GM23248 (cell line): ENCODE measurements around the gene LOXHD1. TPM values are rescaled to one million over a fixed set of nuclear protein-coding genes. Genes with fewer than 3 reads are reported as not detected.

ENCODE experiments used
- DNase-seq: peaks from one replicate; pipeline ENCODE4 v3.0.0-alpha.2; 2015
- H2AFZ ChIP-seq: fragments of 200-600 bp; sonication (generic); 2 replicates; pipeline ENCODE4 v1.6.1; 2016; ENCODE audit warnings: antibody characterized with exemption
- H3F3A ChIP-seq: fragments of 200-600 bp; sonication (generic); 2 replicates; pipeline ENCODE4 v1.6.1; 2016; ENCODE audit warnings: mild to moderate bottlenecking, antibody characterized with exemption, mixed run types; ENCODE audit not compliant: insufficient read depth
- H3K27ac ChIP-seq: fragments of 200-600 bp; sonication (generic); 2 replicates; pipeline ENCODE4 v1.5.1; 2016; ENCODE audit warnings: mild to moderate bottlenecking
- H3K27me3 ChIP-seq: fragments of 200-600 bp; sonication (generic); replicated peaks from 2 replicates; pipeline ENCODE4 v1.6.1; 2016; ENCODE audit warnings: mild to moderate bottlenecking; ENCODE audit not compliant: insufficient read depth
- H3K36me3 ChIP-seq: fragments of 200-600 bp; sonication (generic); 2 replicates; pipeline ENCODE4 v1.6.1; 2016; ENCODE audit warnings: low read depth, mild to moderate bottlenecking
- H3K4me1 ChIP-seq: fragments of 200-600 bp; sonication (generic); 2 replicates; pipeline ENCODE4 v1.6.1; 2016; ENCODE audit warnings: mild to moderate bottlenecking; ENCODE audit not compliant: insufficient read depth
- H3K4me2 ChIP-seq: fragments of 200-600 bp; sonication (generic); one replicate; pipeline ENCODE4 v1.6.1; 2016; ENCODE audit warnings: mild to moderate bottlenecking; ENCODE audit not compliant: unreplicated experiment
- H3K4me3 ChIP-seq: fragments of 200-600 bp; sonication (generic); 2 replicates; pipeline ENCODE4 v1.5.1; 2016; ENCODE audit warnings: mild to moderate bottlenecking
- H3K79me2 ChIP-seq: fragments of 200-600 bp; sonication (generic); 2 replicates; pipeline ENCODE4 v1.6.1; 2016; ENCODE audit warnings: mild to moderate bottlenecking; ENCODE audit not compliant: insufficient read depth
- H3K9ac ChIP-seq: fragments of 200-600 bp; sonication (generic); 2 replicates; pipeline ENCODE4 v1.6.1; 2016; ENCODE audit warnings: mild to moderate bottlenecking
- H3K9me2 ChIP-seq: fragments of 200-600 bp; sonication (generic); 2 replicates; pipeline ENCODE4 v1.6.1; 2016; ENCODE audit warnings: mixed run types, mild to moderate bottlenecking, moderate library complexity; ENCODE audit not compliant: insufficient read depth
- H3K9me3 ChIP-seq: fragments of 200-600 bp; sonication (generic); one replicate; pipeline ENCODE4 v1.6.1; 2017; ENCODE audit warnings: low read depth
- H4K20me1 ChIP-seq: fragments of 200-600 bp; sonication (generic); 2 replicates; pipeline ENCODE4 v1.6.0; 2016; ENCODE audit not compliant: insufficient read depth
- EZH2 ChIP-seq: fragments of 200-600 bp; sonication (generic); IDR thresholded peaks from 2 replicates; pipeline ENCODE4 v1.6.1; 2018; ENCODE audit warnings: antibody characterized with exemption, mild to moderate bottlenecking; ENCODE audit not compliant: insufficient read depth, poor library complexity, severe bottlenecking
- EZH2phosphoT487 ChIP-seq: fragments of 200-600 bp; sonication (generic); IDR thresholded peaks from 2 replicates; pipeline ENCODE4 v1.6.1; 2018; ENCODE audit warnings: antibody characterized with exemption, moderate library complexity, mild to moderate bottlenecking, low read depth; ENCODE audit not compliant: insufficient read depth
- WGBS, 2 experiments: methylation state at CpG; one replicate each; pipeline ENCODE4 v1.1.6; 2015 to 2017; ENCODE audit warnings: low lambda C conversion rate in 2 of 2, low coverage in 1 of 2; ENCODE audit errors: missing lambda C conversion rate in 2 of 2; 5-methylcytosine and 5-hydroxymethylcytosine counted together
- in situ Hi-C: fragments of 300-500 bp; cut with MboI; formaldehyde crosslinking; loops from 2 replicates; pipeline ENCODE4 v1.15.0; 2020
- polyA plus RNA-seq: library from polyadenylated mRNA; unstranded; fragments of >200 nt; fragmentation: Nextera tagmentation; extraction: Ambion mirVana; gene quantifications from 2 replicates; pipeline ENCODE4 v1.2.1, GENCODE V29; 2016
- total RNA-seq: library from RNA; depleted of rRNA; stranded (reverse); fragments of >200 nt; shearing (Covaris generic); gene quantifications from 2 replicates; pipeline ENCODE4 v1.2.3, GENCODE V29; 2014

The LOXHD1 gene
- total and polyA plus RNA-seq, 2 experiments from 2014 or later: not detected

DNA sequence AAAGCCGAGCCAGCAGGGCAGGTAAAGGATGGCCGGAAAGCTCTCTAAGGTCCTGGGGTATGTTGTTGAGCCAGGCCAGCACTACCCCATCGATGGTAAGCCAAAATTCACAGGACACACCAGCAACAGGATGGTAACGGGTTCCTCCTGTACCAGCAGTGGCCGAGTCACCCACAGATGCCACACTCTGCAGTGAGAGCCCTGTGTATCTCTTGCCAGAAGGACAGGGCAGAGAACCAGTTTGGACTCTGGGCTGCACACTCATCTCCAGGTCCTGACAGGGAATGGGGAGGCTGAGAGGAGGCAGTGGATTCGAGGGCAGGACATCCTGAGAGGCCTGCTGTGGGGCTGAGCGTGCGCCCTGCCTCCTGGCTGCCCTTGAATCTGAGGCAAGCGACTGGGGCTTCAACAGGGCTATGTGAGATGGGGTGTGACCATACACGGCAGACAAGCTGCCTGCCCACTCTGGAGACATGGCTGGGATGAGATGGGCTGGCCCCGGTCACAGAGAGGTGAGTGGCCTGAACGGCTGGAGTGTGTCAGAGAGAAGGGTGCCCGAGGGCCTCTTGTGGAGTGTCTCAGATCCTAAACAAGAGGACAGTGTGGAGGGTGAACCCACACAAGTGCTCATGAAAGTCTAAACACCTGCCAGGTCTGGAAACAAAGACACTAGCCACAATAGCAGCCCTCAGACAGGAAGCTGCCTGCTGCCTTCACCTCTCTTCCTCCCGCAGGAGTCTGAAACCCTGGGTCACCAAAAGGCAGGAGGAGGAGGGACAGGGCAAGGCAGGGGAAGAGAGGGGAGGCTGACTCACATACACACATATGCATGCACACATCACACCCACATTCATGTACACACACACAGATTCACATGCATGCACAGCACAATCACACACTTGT lies 182.3 kb downstream of the LOXHD1 start:
- in situ Hi-C loops: loop anchor here (25.0 kb wide), 1 partner anchor 312 kb away; a partner anchor contains a TSS
- H3K79me2 ChIP-seq: no peaks in the 10 kb centered on the region
- H3K4me3 ChIP-seq: no peak overlapping the region
- H3K27me3 ChIP-seq: peaks cover 4% of the 10 kb centered on the region
- no peaks in the 10 kb centered on the region for H3K4me1 ChIP-seq
- H3K4me2 ChIP-seq: no peak overlapping the region
- H3K9ac ChIP-seq: no peak overlapping the region
- WGBS, 2 experiments: 48 to 52% methylated on average over 14 of the region's 14 CpGs
- no peaks in the 10 kb centered on the region for H3K9me3 ChIP-seq
- no peaks in the 10 kb centered on the region for H3K9me2 ChIP-seq
- no peaks in the 10 kb centered on the region for H3F3A ChIP-seq
- TF ChIP-seq EZH2: no peak
- H3K36me3 ChIP-seq: no peaks in the 10 kb centered on the region
- H4K20me1 ChIP-seq: no peaks in the 10 kb centered on the region
- H2AFZ ChIP-seq: no peak overlapping the region
- no peak for DNase-seq
- H3K27ac ChIP-seq: no peak overlapping the region

DNA sequence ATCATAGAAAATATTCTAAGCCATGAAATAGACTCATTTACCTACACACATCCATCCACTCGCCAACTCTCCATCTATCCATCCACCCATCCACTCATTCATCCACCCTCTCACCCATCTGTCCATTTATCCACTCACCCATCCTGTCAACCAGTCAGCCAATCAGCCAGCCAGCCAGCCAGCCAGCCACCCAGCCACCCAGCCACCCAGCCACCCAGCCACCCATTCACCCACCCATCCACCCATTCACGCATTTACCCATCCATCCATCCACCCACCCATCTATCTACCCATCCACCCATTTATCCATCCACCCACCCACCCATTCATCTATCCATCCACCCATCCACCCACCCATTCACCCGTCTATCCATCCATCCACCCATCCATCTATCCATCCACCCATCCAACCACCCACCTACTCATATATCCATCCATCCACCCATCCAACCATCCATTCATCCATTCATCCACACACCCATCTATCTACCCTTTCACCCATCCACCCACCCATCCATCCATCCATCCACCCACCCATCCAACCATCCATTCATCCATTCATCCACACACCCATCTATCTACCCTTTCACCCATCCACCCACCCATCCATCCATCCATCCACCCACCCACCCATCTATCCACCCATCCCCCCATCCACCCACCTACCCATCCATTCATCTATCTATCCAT lies 185.1 kb downstream of the LOXHD1 start:
- H3K27ac ChIP-seq: no peak overlapping the region
- no peak for TF ChIP-seq EZH2phosphoT487
- TF ChIP-seq EZH2: no peak

GRCh38 chr18:46470714-46471113 lies 186.3 kb downstream of the LOXHD1 start:
- Histone ChIP-seq H3K9me2 (no peaks in the 10 kb centered on the region), H4K20me1 (no peaks in the 10 kb centered on the region), H3K4me2 (no peak overlapping the region), H3K9me3 (no peaks in the 10 kb centered on the region), H3K4me3 (no peak overlapping the region), H3K27ac (no peak overlapping the region), H3K79me2 (no peaks in the 10 kb centered on the region), H2AFZ (no peak overlapping the region), H3K27me3 (peaks cover 16% of the 10 kb centered on the region), H3K36me3 (no peaks in the 10 kb centered on the region), H3F3A (no peaks in the 10 kb centered on the region), H3K9ac (no peak overlapping the region), H3K4me1 (no peaks in the 10 kb centered on the region)
- TF ChIP-seq EZH2phosphoT487: no peak
- no peak for TF ChIP-seq EZH2
- in situ Hi-C loops: no loop called here
- DNase-seq: no peak
- WGBS, 2 experiments: 23 to 48% methylated on average over 3 of the region's 3 CpGs

More for the DNA sequence above, 185.1 kb downstream of the LOXHD1 start:
- 36 to 37% methylated on average over 1 to 3 of the region's 3 CpGs for WGBS, 2 experiments
- H3K27me3 ChIP-seq: peaks cover 7% of the 10 kb centered on the region
- H3K9me3 ChIP-seq: no peaks in the 10 kb centered on the region
- no peaks in the 10 kb centered on the region for H3K36me3 ChIP-seq
- H3K4me2 ChIP-seq: no peak overlapping the region
- H3K9ac ChIP-seq: no peak overlapping the region
- H4K20me1 ChIP-seq: no peaks in the 10 kb centered on the region
- no peak for DNase-seq
- H3K4me1 ChIP-seq: no peaks in the 10 kb centered on the region
- in situ Hi-C loops: no loop called here
- H2AFZ ChIP-seq: no peak overlapping the region
- no peaks in the 10 kb centered on the region for H3K9me2 ChIP-seq
- H3F3A ChIP-seq: no peaks in the 10 kb centered on the region
- H3K4me3 ChIP-seq: no peak overlapping the region
- no peaks in the 10 kb centered on the region for H3K79me2 ChIP-seq

DNA sequence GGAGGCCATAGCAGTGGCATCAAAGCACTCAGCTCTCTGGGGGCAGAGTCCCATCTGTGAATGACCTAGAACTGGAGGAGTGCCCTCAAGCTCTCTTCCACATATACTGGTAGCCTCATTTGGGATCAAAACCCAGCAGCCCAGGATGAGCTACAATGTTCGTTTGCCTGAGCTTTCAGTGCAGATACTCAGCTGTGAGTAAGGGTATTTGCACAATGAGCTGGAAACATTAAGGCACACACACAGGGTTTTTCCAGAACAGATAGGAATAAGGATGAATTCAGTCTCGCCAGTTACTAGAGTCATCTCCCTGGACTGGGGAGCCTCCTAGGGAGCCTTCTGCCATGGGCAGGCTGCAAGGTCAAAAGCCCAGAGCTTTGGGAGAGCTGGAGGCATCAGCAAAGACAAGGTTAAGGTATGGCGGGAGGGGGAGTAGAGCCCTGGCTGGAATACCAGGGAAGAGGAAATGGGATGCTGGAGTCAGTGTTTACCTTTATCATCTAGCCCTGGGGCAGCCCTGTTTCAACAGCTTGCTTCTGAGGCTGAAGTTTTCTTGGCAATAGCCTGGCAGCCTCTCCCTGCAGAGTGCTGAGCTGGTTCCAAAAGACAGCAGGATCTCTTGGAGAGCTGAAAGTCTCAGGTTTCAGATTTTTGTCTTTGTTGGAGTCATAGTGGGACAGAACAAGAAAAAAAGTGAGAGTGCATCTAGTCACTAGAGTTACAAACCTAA lies 187.7 kb downstream of the LOXHD1 start:
- no peaks in the 10 kb centered on the region for H3F3A ChIP-seq
- no peak overlapping the region for H3K4me2 ChIP-seq
- no peak overlapping the region for H3K4me3 ChIP-seq
- WGBS, 2 experiments: 9 to 11% methylated on average over 3 of the region's 3 CpGs
- no peak for TF ChIP-seq EZH2
- no peak for TF ChIP-seq EZH2phosphoT487
- no peaks in the 10 kb centered on the region for H3K36me3 ChIP-seq
- H3K9ac ChIP-seq: no peak overlapping the region
- H3K79me2 ChIP-seq: no peaks in the 10 kb centered on the region
- no peaks in the 10 kb centered on the region for H3K9me3 ChIP-seq
- H3K27ac ChIP-seq: no peak overlapping the region
- in situ Hi-C loops: no loop called here
- H2AFZ ChIP-seq: no peak overlapping the region
- no peaks in the 10 kb centered on the region for H4K20me1 ChIP-seq
- H3K27me3 ChIP-seq: peaks cover 17% of the 10 kb centered on the region; the same call in 1 of the 2 replicates
- DNase-seq: no peak
- no peaks in the 10 kb centered on the region for H3K9me2 ChIP-seq
- no peaks in the 10 kb centered on the region for H3K4me1 ChIP-seq
